GM20000 (cell line): ENCODE data around the gene PCED1B.

Experiments
- DNase-seq: peaks from one replicate; pipeline ENCODE4 v3.0.0; 2012; ENCODE audit warnings: low spot score
- CTCF ChIP-seq: IDR thresholded peaks from 2 replicates; pipeline ENCODE4 v1.5.1; 2012; ENCODE audit warnings: mild to moderate bottlenecking, control low read depth; ENCODE audit errors: extremely low read depth, missing control alignments

PCED1B gene

GRCh38 chr12:47084172-47084571 is 4.8 kb downstream of the PCED1B start:
- DNase-seq = no peak
- no peak for TF ChIP-seq CTCF

GRCh38 chr12:47085815-47086252 is 6.4 kb downstream of the PCED1B start:
- no peak for TF ChIP-seq CTCF
- DNase-seq = peak; percentile 22

GRCh38 chr12:47087088-47087688 is 7.8 kb downstream of the PCED1B start:
- DNase-seq = no peak
- TF ChIP-seq CTCF = no peak

- no peak for TF ChIP-seq CTCF
Measured at GRCh38 chr12:47088021-47088944, 8.9 kb downstream of the PCED1B start.

GRCh38 chr12:47091009-47091408 is 11.6 kb downstream of the PCED1B start:
- TF ChIP-seq CTCF = no peak
- DNase-seq = no peak

More at GRCh38 chr12:47088021-47088944, 8.9 kb downstream of the PCED1B start:
- DNase-seq = no peak

- DNase-seq = no peak
Measured at GRCh38 chr12:47094804-47095203, 15.4 kb downstream of the PCED1B start.

More at GRCh38 chr12:47094804-47095203, 15.4 kb downstream of the PCED1B start:
- TF ChIP-seq CTCF = no peak
